ENCODE measurements around the gene ZNF609. TPM values are rescaled to one million over a fixed set of nuclear protein-coding genes. Genes with fewer than 3 reads are reported as not detected.

Gene ZNF609
- total RNA-seq, 2 donors from 2014 or later, result 52.3 to 54.8 TPM

DNA sequence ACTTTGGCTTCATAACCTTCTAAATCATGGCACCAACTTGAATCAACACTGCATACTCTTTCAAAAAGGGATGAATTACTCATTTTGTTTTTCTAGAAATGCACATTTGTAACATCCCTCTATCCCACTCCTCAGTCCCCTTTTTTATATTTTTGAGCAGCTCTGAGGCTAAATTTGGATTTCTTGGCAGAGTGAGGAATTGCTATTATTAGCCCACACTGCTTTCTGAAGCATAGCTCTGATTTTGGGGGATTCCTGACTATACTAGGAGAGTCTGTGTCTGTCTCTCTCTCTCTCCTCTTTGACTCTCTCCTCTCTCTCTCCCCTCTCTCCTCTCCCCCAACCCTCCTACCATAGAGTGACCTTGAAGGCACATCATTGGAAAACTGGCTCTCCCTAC, 238.4 kb downstream of the ZNF609 start:
- TF ChIP-seq, protein P1, sequence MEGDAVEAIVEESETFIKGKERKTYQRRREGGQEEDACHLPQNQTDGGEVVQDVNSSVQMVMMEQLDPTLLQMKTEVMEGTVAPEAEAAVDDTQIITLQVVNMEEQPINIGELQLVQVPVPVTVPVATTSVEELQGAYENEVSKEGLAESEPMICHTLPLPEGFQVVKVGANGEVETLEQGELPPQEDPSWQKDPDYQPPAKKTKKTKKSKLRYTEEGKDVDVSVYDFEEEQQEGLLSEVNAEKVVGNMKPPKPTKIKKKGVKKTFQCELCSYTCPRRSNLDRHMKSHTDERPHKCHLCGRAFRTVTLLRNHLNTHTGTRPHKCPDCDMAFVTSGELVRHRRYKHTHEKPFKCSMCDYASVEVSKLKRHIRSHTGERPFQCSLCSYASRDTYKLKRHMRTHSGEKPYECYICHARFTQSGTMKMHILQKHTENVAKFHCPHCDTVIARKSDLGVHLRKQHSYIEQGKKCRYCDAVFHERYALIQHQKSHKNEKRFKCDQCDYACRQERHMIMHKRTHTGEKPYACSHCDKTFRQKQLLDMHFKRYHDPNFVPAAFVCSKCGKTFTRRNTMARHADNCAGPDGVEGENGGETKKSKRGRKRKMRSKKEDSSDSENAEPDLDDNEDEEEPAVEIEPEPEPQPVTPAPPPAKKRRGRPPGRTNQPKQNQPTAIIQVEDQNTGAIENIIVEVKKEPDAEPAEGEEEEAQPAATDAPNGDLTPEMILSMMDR (conservative IDR thresholded peaks at IDR 0.05), result no peak
- no peak overlapping the region for H3K9ac ChIP-seq (ENCODE audit: extremely low read depth, low read length, poor library complexity, severe bottlenecking)
- peaks cover 61% of the 10 kb centered on the region for H3K4me1 Mint-ChIP-seq
- no peak overlapping the region for H3K4me3 ChIP-seq (ENCODE audit: low read length)
- H3K36me3 ChIP-seq (ENCODE audit: control insufficient read depth, insufficient read depth, low read length), result peaks cover 48% of the 10 kb centered on the region
- peaks cover 45% of the 10 kb centered on the region for H3K36me3 Mint-ChIP-seq (ENCODE audit: low read depth)
- no peaks in the 10 kb centered on the region for H3K9me3 Mint-ChIP-seq
- no peaks in the 10 kb centered on the region for H3K27me3 ChIP-seq (ENCODE audit: control insufficient read depth, insufficient read depth, low read length, poor library complexity, severe bottlenecking)
- peaks cover 6% of the 10 kb centered on the region for H3K4me1 ChIP-seq (ENCODE audit: control insufficient read depth, insufficient read depth, low read length)
- no peak for DNase-seq
- H3K9me3 ChIP-seq (ENCODE audit: control insufficient read depth, low read length), result no peaks in the 10 kb centered on the region
- H3K4me3 Mint-ChIP-seq, result peak overlapping the region; percentile 80
- peak overlapping the region; percentile 86 for H3K27ac Mint-ChIP-seq
- H3K27me3 Mint-ChIP-seq (ENCODE audit: insufficient read depth), result no peaks in the 10 kb centered on the region
- no peak overlapping the region for H3K27ac ChIP-seq (ENCODE audit: low read depth, low read length)

GRCh38 chr15:64699751-64700388, 239.5 kb downstream of the ZNF609 start:
- peak overlapping the region; percentile 85 for H3K4me3 ChIP-seq (ENCODE audit: low read length)
- H3K4me1 ChIP-seq (ENCODE audit: control insufficient read depth, insufficient read depth, low read length), result peaks cover 7% of the 10 kb centered on the region
- TF ChIP-seq, protein P1 (conservative IDR thresholded peaks at IDR 0.05), result no peak
- peak overlapping the region; percentile 22 for H3K27ac ChIP-seq (ENCODE audit: low read depth, low read length)
- DNase-seq, result peak; percentile 86
- no peaks in the 10 kb centered on the region for H3K27me3 Mint-ChIP-seq (ENCODE audit: insufficient read depth)
- H3K36me3 ChIP-seq (ENCODE audit: control insufficient read depth, insufficient read depth, low read length), result peaks cover 40% of the 10 kb centered on the region
- H3K9me3 ChIP-seq (ENCODE audit: control insufficient read depth, low read length), result no peaks in the 10 kb centered on the region
- peaks cover 65% of the 10 kb centered on the region for H3K4me1 Mint-ChIP-seq
- peak overlapping the region; percentile 11 for H3K9ac ChIP-seq (ENCODE audit: extremely low read depth, low read length, poor library complexity, severe bottlenecking)
- H3K27me3 ChIP-seq (ENCODE audit: control insufficient read depth, insufficient read depth, low read length, poor library complexity, severe bottlenecking), result no peaks in the 10 kb centered on the region
- peak overlapping the region; percentile 86 for H3K27ac Mint-ChIP-seq
- 16 to 25% methylated on average over 4 to 7 of the region's 7 CpGs for WGBS, 2 experiments (ENCODE audit: insufficient coverage in 1 of 2, insufficient read length in 1 of 2)
- H3K4me3 Mint-ChIP-seq, result peak overlapping the region; percentile 80
- no peaks in the 10 kb centered on the region for H3K9me3 Mint-ChIP-seq
- H3K36me3 Mint-ChIP-seq (ENCODE audit: low read depth), result peaks cover 39% of the 10 kb centered on the region

GRCh38 chr15:64701051-64701450, 240.7 kb downstream of the ZNF609 start:
- Histone ChIP-seq H3K9me3 (ENCODE audit: control insufficient read depth, low read length) (no peaks in the 10 kb centered on the region), H3K9ac (ENCODE audit: extremely low read depth, low read length, poor library complexity, severe bottlenecking) (no peak overlapping the region), H3K4me3 (ENCODE audit: low read length) (peak overlapping the region; percentile 85), H3K27me3 (ENCODE audit: control insufficient read depth, insufficient read depth, low read length, poor library complexity, severe bottlenecking) (no peaks in the 10 kb centered on the region), H3K36me3 (ENCODE audit: control insufficient read depth, insufficient read depth, low read length) (peaks cover 32% of the 10 kb centered on the region), H3K27ac (ENCODE audit: low read depth, low read length) (peak overlapping the region; percentile 4), H3K4me1 (ENCODE audit: control insufficient read depth, insufficient read depth, low read length) (peaks cover 7% of the 10 kb centered on the region)
- TF ChIP-seq, protein P1 (conservative IDR thresholded peaks at IDR 0.05), result no peak
- Mint-ChIP-seq H3K27me3 (ENCODE audit: insufficient read depth) (no peaks in the 10 kb centered on the region), H3K4me3 (peak overlapping the region; percentile 80), H3K9me3 (no peaks in the 10 kb centered on the region), H3K4me1 (peaks cover 64% of the 10 kb centered on the region), H3K27ac (peak overlapping the region; percentile 86), H3K36me3 (ENCODE audit: low read depth) (peaks cover 31% of the 10 kb centered on the region)
- no peak for DNase-seq
- WGBS, 2 experiments (ENCODE audit: insufficient coverage in 1 of 2, insufficient read length in 1 of 2), result 40 to 47% methylated on average over 3 of the region's 3 CpGs
